ENCODE results near the gene ZRANB3. TPM values are rescaled to one million over a fixed set of nuclear protein-coding genes. Genes with fewer than 3 reads are reported as not detected.
A peak's percentile ranks its signal among the peaks of the same experiment; 100 is the strongest.

Gene ZRANB3
- total RNA-seq, 3 donors from 2014 or later = 5.0 to 5.8 (median 5.4) TPM

DNA sequence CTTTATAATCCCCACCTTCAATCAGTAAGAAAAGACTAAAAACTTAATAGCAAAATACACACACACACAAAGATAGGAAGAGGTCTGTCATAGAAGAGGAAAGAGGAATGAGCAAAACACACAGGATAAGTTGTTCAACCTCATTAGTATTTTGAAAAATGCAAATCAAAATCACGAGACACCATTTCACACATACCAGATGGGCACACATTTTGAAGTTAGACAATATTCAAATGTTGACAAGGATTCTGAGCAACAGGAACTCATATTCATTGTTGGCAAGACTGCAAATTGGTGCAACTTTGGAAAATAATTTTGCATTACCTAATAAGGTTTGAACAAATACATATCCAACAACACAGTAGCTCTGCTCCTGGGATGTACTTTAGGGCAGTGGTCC is 351.3 kb downstream of the ZRANB3 start:
- no peaks in the 10 kb centered on the region for H3K27me3 Mint-ChIP-seq (ENCODE audit: low read depth)
- ATAC-seq (no peak), DNase-seq (no peak)
- peaks cover 28% of the 10 kb centered on the region for H3K36me3 Mint-ChIP-seq (ENCODE audit: insufficient read depth)
- H3K9me3 Mint-ChIP-seq = peaks cover 8% of the 10 kb centered on the region
- no peak overlapping the region for H3K4me3 Mint-ChIP-seq
- H3K4me1 Mint-ChIP-seq (ENCODE audit: low read depth) = no peaks in the 10 kb centered on the region

DNA sequence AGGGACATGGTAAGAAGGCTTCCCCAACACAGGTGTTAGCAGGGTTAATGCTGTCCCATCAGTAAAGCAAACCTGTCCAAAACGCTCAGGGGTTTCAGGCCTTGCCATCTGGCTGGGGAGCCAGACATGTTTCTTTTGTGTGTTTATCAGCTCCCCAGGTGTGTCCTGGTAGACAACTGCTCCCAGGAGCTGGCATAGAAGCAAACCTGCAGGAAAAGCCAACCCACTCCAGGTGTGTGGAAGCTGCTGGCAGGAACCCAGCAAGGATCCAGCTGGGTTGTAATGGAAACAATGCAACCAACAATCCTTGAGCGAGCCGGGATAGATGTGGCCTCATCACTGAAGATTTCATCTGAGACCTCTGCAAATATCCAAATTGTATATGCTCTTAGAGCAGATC is 355.8 kb downstream of the ZRANB3 start:
- DNase-seq (no peak), ATAC-seq (no peak)
- no peaks in the 10 kb centered on the region for H3K27me3 Mint-ChIP-seq (ENCODE audit: low read depth)
- H3K4me3 Mint-ChIP-seq = no peak overlapping the region
- peaks cover 2% of the 10 kb centered on the region for H3K4me1 Mint-ChIP-seq (ENCODE audit: low read depth)
- peaks cover 8% of the 10 kb centered on the region for H3K9me3 Mint-ChIP-seq
- peaks cover 53% of the 10 kb centered on the region for H3K36me3 Mint-ChIP-seq (ENCODE audit: insufficient read depth)

GRCh38 chr2:135174810-135175093 is 356.3 kb downstream of the ZRANB3 start:
- peaks cover 2% of the 10 kb centered on the region for H3K4me1 Mint-ChIP-seq (ENCODE audit: low read depth)
- no peak overlapping the region for H3K4me3 Mint-ChIP-seq
- H3K36me3 Mint-ChIP-seq (ENCODE audit: insufficient read depth) = peaks cover 53% of the 10 kb centered on the region
- H3K9me3 Mint-ChIP-seq = peaks cover 8% of the 10 kb centered on the region
- ATAC-seq (no peak), DNase-seq (no peak)
- H3K27me3 Mint-ChIP-seq (ENCODE audit: low read depth) = no peaks in the 10 kb centered on the region

GRCh38 chr2:135174049-135174809 is 356.8 kb downstream of the ZRANB3 start:
- no peak overlapping the region for H3K4me3 Mint-ChIP-seq

DNA sequence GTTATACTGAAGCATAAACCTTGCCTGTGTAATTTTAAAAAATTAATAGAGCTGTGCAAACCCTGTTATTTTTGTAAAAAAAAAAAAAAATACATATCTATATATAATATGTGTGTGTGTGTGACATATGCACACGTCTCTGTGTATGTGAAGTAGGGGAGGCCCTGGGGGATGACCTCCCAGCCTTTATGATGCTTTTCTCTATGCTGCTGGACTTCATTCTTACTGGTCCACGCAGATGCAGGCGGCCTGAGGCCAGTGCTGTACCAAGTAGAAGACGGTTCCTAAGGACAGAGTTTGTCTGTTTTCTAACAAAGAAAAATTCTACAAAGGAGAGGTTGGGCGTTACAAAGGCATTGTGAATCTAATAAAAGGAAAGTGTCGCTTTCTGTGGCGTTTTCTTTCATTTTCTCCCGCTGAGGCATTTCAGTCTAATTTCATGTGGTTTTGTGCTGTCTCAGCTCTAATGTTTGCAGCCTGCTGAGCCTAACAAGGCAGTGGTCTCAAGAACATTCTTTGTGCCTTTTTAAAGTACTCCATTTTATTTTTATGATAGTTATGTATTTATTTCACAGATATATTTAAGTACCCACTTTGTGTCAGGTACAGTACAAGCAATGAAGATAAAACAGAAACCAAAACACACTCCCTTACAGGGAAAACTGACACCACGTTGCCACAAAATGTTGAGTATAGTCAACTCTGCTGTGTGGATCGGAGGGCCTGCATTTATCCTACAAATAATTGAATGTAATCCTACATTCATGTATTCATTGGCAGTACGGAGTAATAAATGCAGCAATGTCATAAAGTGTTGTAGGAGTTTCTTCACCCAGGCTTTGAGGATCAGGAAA is 360.9 kb downstream of the ZRANB3 start:
- Mint-ChIP-seq H3K4me3 (no peak overlapping the region), H3K9me3 (no peaks in the 10 kb centered on the region), H3K27me3 (ENCODE audit: low read depth) (no peaks in the 10 kb centered on the region), H3K4me1 (ENCODE audit: low read depth) (peaks cover 2% of the 10 kb centered on the region), H3K36me3 (ENCODE audit: insufficient read depth) (peaks cover 57% of the 10 kb centered on the region)
- no peak for DNase-seq
- ATAC-seq = peak in 1 of 2 donors; percentile 47

More at GRCh38 chr2:135174049-135174809, 356.8 kb downstream of the ZRANB3 start:
- Mint-ChIP-seq H3K27me3 (ENCODE audit: low read depth) (no peaks in the 10 kb centered on the region), H3K4me1 (ENCODE audit: low read depth) (peaks cover 2% of the 10 kb centered on the region), H3K9me3 (peaks cover 8% of the 10 kb centered on the region), H3K36me3 (ENCODE audit: insufficient read depth) (peaks cover 55% of the 10 kb centered on the region)
- DNase-seq = no peak
- ATAC-seq = no peak

- Mint-ChIP-seq H3K36me3 (ENCODE audit: insufficient read depth) (peaks cover 60% of the 10 kb centered on the region), H3K4me1 (ENCODE audit: low read depth) (peaks cover 2% of the 10 kb centered on the region), H3K4me3 (no peak overlapping the region), H3K9me3 (no peaks in the 10 kb centered on the region), H3K27me3 (ENCODE audit: low read depth) (no peaks in the 10 kb centered on the region)
- no peak for DNase-seq
- ATAC-seq = no peak
These were observed 362.7 kb downstream of the ZRANB3 start for GRCh38 chr2:135168204-135168856.

DNA sequence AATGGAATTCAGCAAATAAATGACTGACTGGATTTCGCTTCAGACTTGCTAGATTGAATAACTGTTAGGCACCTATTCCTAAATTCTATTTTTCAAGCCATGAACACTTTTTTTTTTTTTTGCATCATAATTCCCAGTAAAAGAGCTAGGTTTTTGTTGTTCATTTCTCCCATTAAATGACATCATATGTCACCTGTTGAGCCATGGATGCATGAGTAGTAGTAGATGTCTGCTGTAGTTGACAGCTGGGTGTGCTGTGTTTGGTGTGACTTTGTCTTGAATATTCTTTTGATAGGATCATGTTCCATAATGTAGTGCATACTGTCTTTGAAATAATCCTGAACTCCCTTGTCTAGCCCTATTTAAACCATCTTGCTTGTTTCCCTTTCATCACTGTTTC is 363.7 kb downstream of the ZRANB3 start:
- no peak for ATAC-seq
- Mint-ChIP-seq H3K4me3 (no peak overlapping the region), H3K36me3 (ENCODE audit: insufficient read depth) (peaks cover 57% of the 10 kb centered on the region), H3K4me1 (ENCODE audit: low read depth) (peaks cover 9% of the 10 kb centered on the region), H3K27me3 (ENCODE audit: low read depth) (no peaks in the 10 kb centered on the region), H3K9me3 (no peaks in the 10 kb centered on the region)
- DNase-seq = no peak

- H3K36me3 Mint-ChIP-seq (ENCODE audit: insufficient read depth) = peaks cover 50% of the 10 kb centered on the region
These were observed 366.6 kb downstream of the ZRANB3 start for GRCh38 chr2:135164431-135164830.

DNA sequence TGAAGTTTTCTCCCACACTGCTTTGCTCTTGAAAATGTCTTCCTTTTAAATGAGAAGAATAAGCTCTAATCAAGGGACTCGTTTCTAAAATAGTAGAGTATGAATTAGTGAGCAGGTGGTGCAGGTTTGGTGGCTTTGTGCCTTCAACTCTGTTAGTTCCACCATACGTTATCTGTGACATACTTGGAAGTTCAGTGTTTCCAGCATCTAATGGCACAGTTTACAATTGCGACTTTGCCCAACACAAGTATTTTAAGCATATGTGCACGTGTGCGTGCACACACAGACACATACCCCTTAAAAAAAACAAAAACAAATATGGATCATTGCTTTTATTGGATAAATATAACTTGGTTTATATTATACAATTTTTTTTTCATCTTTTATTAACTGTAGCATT is 367.1 kb downstream of the ZRANB3 start:
- ATAC-seq = no peak
- Mint-ChIP-seq H3K9me3 (no peaks in the 10 kb centered on the region), H3K27me3 (ENCODE audit: low read depth) (no peaks in the 10 kb centered on the region), H3K4me3 (no peak overlapping the region), H3K4me1 (ENCODE audit: low read depth) (peaks cover 7% of the 10 kb centered on the region), H3K36me3 (ENCODE audit: insufficient read depth) (peaks cover 51% of the 10 kb centered on the region)
- no peak for DNase-seq

More at GRCh38 chr2:135164431-135164830, 366.6 kb downstream of the ZRANB3 start:
- H3K27me3 Mint-ChIP-seq (ENCODE audit: low read depth) = no peaks in the 10 kb centered on the region
- no peak for ATAC-seq
- H3K4me3 Mint-ChIP-seq = no peak overlapping the region
- peaks cover 7% of the 10 kb centered on the region for H3K4me1 Mint-ChIP-seq (ENCODE audit: low read depth)
- no peak for DNase-seq
- no peaks in the 10 kb centered on the region for H3K9me3 Mint-ChIP-seq

- peaks cover 52% of the 10 kb centered on the region for H3K36me3 Mint-ChIP-seq (ENCODE audit: insufficient read depth)
- DNase-seq (no peak), ATAC-seq (no peak)
- no peaks in the 10 kb centered on the region for H3K9me3 Mint-ChIP-seq
- no peak overlapping the region for H3K4me3 Mint-ChIP-seq
- no peaks in the 10 kb centered on the region for H3K27me3 Mint-ChIP-seq (ENCODE audit: low read depth)
- H3K4me1 Mint-ChIP-seq (ENCODE audit: low read depth) = peaks cover 7% of the 10 kb centered on the region
These were observed 367.7 kb downstream of the ZRANB3 start for GRCh38 chr2:135163306-135163705.

DNA sequence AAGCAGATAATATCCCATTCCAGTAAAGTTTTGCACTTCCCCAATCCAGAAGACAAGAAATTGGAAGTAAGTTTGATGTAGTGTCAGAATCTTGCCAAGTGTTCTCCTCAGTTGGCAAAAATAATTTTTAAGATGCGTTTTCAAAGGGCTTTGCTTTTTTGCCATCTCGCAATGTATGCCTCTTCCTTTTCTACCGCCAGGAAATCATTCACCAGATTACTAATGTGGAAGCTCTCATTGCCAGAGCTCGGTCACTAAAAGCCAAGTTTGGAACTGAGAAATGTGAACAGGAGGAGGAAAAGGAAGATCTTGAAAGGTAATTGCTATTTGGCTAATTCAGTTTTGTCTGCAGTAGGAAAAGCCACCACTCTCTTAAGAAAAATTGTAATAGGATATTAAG is 368.2 kb downstream of the ZRANB3 start:
- Mint-ChIP-seq H3K9me3 (no peaks in the 10 kb centered on the region), H3K4me1 (ENCODE audit: low read depth) (peaks cover 7% of the 10 kb centered on the region), H3K4me3 (no peak overlapping the region), H3K27me3 (ENCODE audit: low read depth) (no peaks in the 10 kb centered on the region), H3K36me3 (ENCODE audit: insufficient read depth) (peaks cover 52% of the 10 kb centered on the region)
- no peak for DNase-seq
- ATAC-seq = no peak

GRCh38 chr2:135162377-135162776 is 368.6 kb downstream of the ZRANB3 start:
- DNase-seq = no peak
- peaks cover 7% of the 10 kb centered on the region for H3K4me1 Mint-ChIP-seq (ENCODE audit: low read depth)
- peaks cover 49% of the 10 kb centered on the region for H3K36me3 Mint-ChIP-seq (ENCODE audit: insufficient read depth)
- no peak overlapping the region for H3K4me3 Mint-ChIP-seq
- no peaks in the 10 kb centered on the region for H3K9me3 Mint-ChIP-seq
- no peaks in the 10 kb centered on the region for H3K27me3 Mint-ChIP-seq (ENCODE audit: low read depth)
- ATAC-seq = no peak

GRCh38 chr2:135159191-135159590 is 371.8 kb downstream of the ZRANB3 start:
- ATAC-seq (no peak), DNase-seq (no peak)
- Mint-ChIP-seq H3K4me1 (ENCODE audit: low read depth) (peaks cover 16% of the 10 kb centered on the region), H3K4me3 (no peak overlapping the region), H3K9me3 (no peaks in the 10 kb centered on the region), H3K27me3 (ENCODE audit: low read depth) (no peaks in the 10 kb centered on the region), H3K36me3 (ENCODE audit: insufficient read depth) (peaks cover 55% of the 10 kb centered on the region)

GRCh38 chr2:135157856-135158255 is 373.2 kb downstream of the ZRANB3 start:
- Mint-ChIP-seq H3K4me1 (ENCODE audit: low read depth) (peaks cover 13% of the 10 kb centered on the region), H3K36me3 (ENCODE audit: insufficient read depth) (peaks cover 56% of the 10 kb centered on the region), H3K9me3 (no peaks in the 10 kb centered on the region), H3K4me3 (no peak overlapping the region), H3K27me3 (ENCODE audit: low read depth) (no peaks in the 10 kb centered on the region)
- no peak for DNase-seq
- ATAC-seq = no peak

Measured in activated T-cell treated with anti-CD3 and anti-CD28 coated beads, Interleukin-2, amount 50 U/mL, for 4 hours (primary cell).